ENCODE measurements around the gene NDUFB4.

Gene NDUFB4

DNA sequence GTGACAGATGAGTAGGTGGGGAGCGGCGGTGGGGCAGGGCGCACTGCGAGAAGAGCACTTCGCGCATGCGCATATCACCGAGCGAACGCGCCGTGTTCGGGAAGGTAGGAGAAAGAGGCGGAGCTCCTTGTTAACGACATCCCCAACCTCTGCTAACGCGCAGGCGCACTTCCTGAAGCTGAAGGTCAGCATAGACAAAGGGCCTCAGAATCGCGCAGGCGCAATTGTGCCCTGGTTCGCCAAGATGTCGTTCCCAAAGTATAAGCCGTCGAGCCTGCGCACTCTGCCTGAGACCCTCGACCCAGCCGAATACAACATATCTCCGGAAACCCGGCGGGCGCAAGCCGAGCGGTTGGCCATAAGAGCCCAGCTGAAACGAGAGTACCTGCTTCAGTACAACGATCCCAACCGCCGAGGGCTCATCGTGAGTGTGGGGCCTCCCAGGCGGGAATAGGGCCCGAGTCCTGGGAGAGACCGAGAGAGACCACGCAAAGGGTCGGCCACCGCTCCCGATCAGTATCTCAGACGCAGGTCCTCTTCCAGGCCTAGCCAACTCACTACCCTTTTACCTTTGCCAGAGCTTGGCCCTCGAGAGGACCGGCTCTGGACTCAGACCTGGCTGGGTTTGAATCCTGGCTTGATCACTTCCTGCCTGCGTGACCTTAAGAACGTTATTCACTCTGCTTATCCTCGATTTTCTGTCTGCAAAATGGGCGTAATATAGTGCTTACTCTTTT is at the start of gene NDUFB4:
Gene NDUFB4, plus strand, starts transcription at position 221 of the 737 bp plus-strand sequence. Its CDS starts 24 bp downstream, at position 245.
- H2AFZ ChIP-seq (ENCODE audit: low read length) = peak within 1 kb of the TSS; percentile 97
- peak within 1 kb of the TSS; percentile 83 for H3K4me3 ChIP-seq (ENCODE audit: low read length)
- peaks cover 6% of the 10 kb centered on the region; the same call in 1 of the 2 replicates for H3K36me3 ChIP-seq (replicated peaks; ENCODE audit: insufficient read depth, low read length)
- no peaks in the 10 kb centered on the region for H3K9me2 ChIP-seq (replicated peaks; ENCODE audit: insufficient read depth, low read length)
- no peaks in the 10 kb centered on the region for H4K20me1 ChIP-seq (ENCODE audit: insufficient read depth, low read length)
- H3K27me3 ChIP-seq (replicated peaks; ENCODE audit: insufficient read depth, low read length) = no peaks in the 10 kb centered on the region
- H3K9ac ChIP-seq (ENCODE audit: low read length) = peak within 1 kb of the TSS; percentile 98
- peaks cover 15% of the 10 kb centered on the region for H3F3A ChIP-seq (ENCODE audit: insufficient read depth, low read length)
- H3K9me3 ChIP-seq (replicated peaks; ENCODE audit: insufficient read depth, low read length) = no peaks in the 10 kb centered on the region
- H3K79me2 ChIP-seq (ENCODE audit: low read length) = peaks cover 41% of the 10 kb centered on the region
- no peak for TF ChIP-seq EZH2 (optimal IDR thresholded peaks at IDR 0.05; ENCODE audit: low read depth, low read length)
- TF ChIP-seq EZH2phosphoT487 (IDR thresholded peaks at IDR 0.05; ENCODE audit: low read length) = no peak
- TF ChIP-seq CTCF (IDR thresholded peaks at IDR 0.05; ENCODE audit: low read length) = no peak
- peak within 1 kb of the TSS; percentile 90 for H3K4me2 ChIP-seq (ENCODE audit: low read depth, low read length)
- DNase-seq = peak; percentile 99
- peak within 1 kb of the TSS; percentile 84 for H3K27ac ChIP-seq (ENCODE audit: low read length)
- peaks cover 14% of the 10 kb centered on the region; the same call in 1 of the 2 replicates for H3K4me1 ChIP-seq (ENCODE audit: low read length)

- Histone ChIP-seq H3K9me2 (replicated peaks; ENCODE audit: insufficient read depth, low read length) (no peaks in the 10 kb centered on the region), H3K4me2 (ENCODE audit: low read depth, low read length) (no peak overlapping the region), H4K20me1 (ENCODE audit: insufficient read depth, low read length) (no peaks in the 10 kb centered on the region), H3K4me1 (ENCODE audit: low read length) (no peaks in the 10 kb centered on the region), H3K36me3 (replicated peaks; ENCODE audit: insufficient read depth, low read length) (no peaks in the 10 kb centered on the region), H3K9me3 (replicated peaks; ENCODE audit: insufficient read depth, low read length) (no peaks in the 10 kb centered on the region), H3K4me3 (ENCODE audit: low read length) (no peak overlapping the region), H3K27ac (ENCODE audit: low read length) (no peak overlapping the region), H3K79me2 (ENCODE audit: low read length) (no peaks in the 10 kb centered on the region), H3K9ac (ENCODE audit: low read length) (no peak overlapping the region), H3K27me3 (replicated peaks; ENCODE audit: insufficient read depth, low read length) (no peaks in the 10 kb centered on the region), H3F3A (ENCODE audit: insufficient read depth, low read length) (no peaks in the 10 kb centered on the region), H2AFZ (ENCODE audit: low read length) (no peak overlapping the region)
- no peak for TF ChIP-seq EZH2 (optimal IDR thresholded peaks at IDR 0.05; ENCODE audit: low read depth, low read length)
- TF ChIP-seq EZH2phosphoT487 (IDR thresholded peaks at IDR 0.05; ENCODE audit: low read length) = no peak
- no peak for TF ChIP-seq CTCF (IDR thresholded peaks at IDR 0.05; ENCODE audit: low read length)
- DNase-seq = no peak
Observed at GRCh38 chr3:120550546-120550945, 45.6 kb upstream of the NDUFB4 start.

DNA sequence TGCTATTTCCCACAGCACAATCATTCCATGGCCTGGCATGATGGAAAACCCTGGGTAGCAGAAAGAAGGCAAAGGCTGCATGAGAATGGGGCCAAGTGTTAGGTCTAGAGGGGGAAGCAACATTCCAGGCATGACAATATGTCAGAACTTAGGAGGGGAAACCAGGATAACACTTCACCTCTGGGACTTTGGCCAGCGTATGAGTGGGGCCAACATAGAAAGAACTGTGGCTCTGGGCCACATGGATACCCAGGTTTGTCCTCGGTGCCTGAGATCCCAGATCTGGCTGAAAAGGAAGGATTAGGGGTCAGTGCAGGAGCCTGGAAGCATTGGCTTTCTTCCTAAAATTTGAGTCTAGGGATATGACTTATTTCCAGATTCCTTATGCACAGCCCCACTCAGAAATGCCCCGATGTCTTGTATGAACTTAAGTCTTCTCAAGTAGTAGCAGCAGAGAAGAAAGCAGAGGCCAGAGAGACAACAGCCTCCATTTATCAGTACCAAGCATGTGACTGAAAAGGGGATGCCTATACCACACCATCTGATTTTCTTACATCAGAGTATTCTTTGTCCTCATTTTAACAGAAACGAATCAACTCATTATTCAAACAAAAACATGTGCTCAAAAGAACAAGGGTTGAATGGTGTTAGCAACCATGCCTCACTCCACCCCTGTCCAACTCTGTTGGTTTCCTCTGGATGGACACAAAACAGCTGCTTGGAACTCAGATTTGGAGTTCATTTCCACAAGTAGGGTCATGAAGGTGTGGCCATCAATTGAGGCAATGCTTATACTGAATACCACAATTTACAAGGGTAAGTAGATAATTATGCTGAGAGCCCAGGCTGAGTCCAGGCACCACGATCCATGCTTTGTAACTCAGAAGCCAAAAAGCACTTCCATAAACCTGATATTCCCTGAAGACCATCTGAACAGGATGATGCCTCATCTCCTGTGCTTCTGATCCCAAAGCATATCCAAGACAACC is 43.7 kb upstream of the NDUFB4 start:
- H3F3A ChIP-seq (ENCODE audit: insufficient read depth, low read length) = no peaks in the 10 kb centered on the region
- H4K20me1 ChIP-seq (ENCODE audit: insufficient read depth, low read length) = no peaks in the 10 kb centered on the region
- H3K9ac ChIP-seq (ENCODE audit: low read length) = no peak overlapping the region
- no peaks in the 10 kb centered on the region for H3K36me3 ChIP-seq (replicated peaks; ENCODE audit: insufficient read depth, low read length)
- no peaks in the 10 kb centered on the region for H3K27me3 ChIP-seq (replicated peaks; ENCODE audit: insufficient read depth, low read length)
- DNase-seq = no peak
- no peaks in the 10 kb centered on the region for H3K9me2 ChIP-seq (replicated peaks; ENCODE audit: insufficient read depth, low read length)
- H3K27ac ChIP-seq (ENCODE audit: low read length) = no peak overlapping the region
- H3K79me2 ChIP-seq (ENCODE audit: low read length) = no peaks in the 10 kb centered on the region
- no peaks in the 10 kb centered on the region; the same call in 1 of the 2 replicates for H3K4me1 ChIP-seq (ENCODE audit: low read length)
- no peak overlapping the region for H2AFZ ChIP-seq (ENCODE audit: low read length)
- no peak overlapping the region for H3K4me3 ChIP-seq (ENCODE audit: low read length)
- no peak overlapping the region for H3K4me2 ChIP-seq (ENCODE audit: low read depth, low read length)
- TF ChIP-seq CTCF (IDR thresholded peaks at IDR 0.05; ENCODE audit: low read length) (no peak), EZH2phosphoT487 (IDR thresholded peaks at IDR 0.05; ENCODE audit: low read length) (no peak), EZH2 (optimal IDR thresholded peaks at IDR 0.05; ENCODE audit: low read depth, low read length) (no peak)
- no peaks in the 10 kb centered on the region for H3K9me3 ChIP-seq (replicated peaks; ENCODE audit: insufficient read depth, low read length)
